H1 (cell line): ENCODE measurements around the gene UBE2E3. TPM values are rescaled to one million over a fixed set of nuclear protein-coding genes. Genes with fewer than 3 reads are reported as not detected.

Experiments used
- CTCF ChIA-PET: fragments of 300-600 bp; sonication (Branson Sonifier 250); formaldehyde crosslinking; loops from one replicate; lab custom pipeline; 2021; ENCODE audit not compliant: partially characterized antibody; lab: Charles Lee
- POLR2A ChIA-PET: fragments of 300-600 bp; sonication (Branson Sonifier 250); formaldehyde crosslinking; loops from one replicate; lab custom pipeline; 2021; ENCODE audit warnings: inconsistent platforms; ENCODE audit not compliant: partially characterized antibody; lab: Charles Lee
- DNase-seq, 2 experiments: peaks; one replicate each; pipeline versions ENCODE4 v3.0.0 to v3.0.0-alpha.2; 2010 to 2022; ENCODE audit warnings: low spot score in 2 of 2, low read depth in 1 of 2, mixed read lengths in 1 of 2
- FAIRE-seq: peaks from 2 replicates; lab custom pipeline; 2011; peaks lifted over from hg19 to GRCh38; lab: Jason Lieb, UNC
- H2AFZ ChIP-seq: 2 replicates; pipeline ENCODE4 v1.8.1; 2012; ENCODE audit warnings: low read length, inconsistent platforms
- H2AK5ac ChIP-seq: 2 replicates; pipeline ENCODE4 v1.6.1; 2013; ENCODE audit warnings: low read depth, low read length
- H2BK120ac ChIP-seq: replicated peaks from 2 replicates; pipeline ENCODE3; 2013; ENCODE audit warnings: low read depth, low read length, inconsistent platforms
- H2BK12ac ChIP-seq: 2 replicates; pipeline ENCODE4 v1.6.1; 2013; ENCODE audit warnings: low read depth, low read length
- H2BK15ac ChIP-seq: 2 replicates; pipeline ENCODE4 v1.6.1; 2013; ENCODE audit warnings: low read length
- H2BK20ac ChIP-seq: 2 replicates; pipeline ENCODE4 v1.6.1; 2013; ENCODE audit warnings: low read length
- H2BK5ac ChIP-seq: 2 replicates; pipeline ENCODE4 v1.6.1; 2013; ENCODE audit warnings: low read depth, low read length
- H3K14ac ChIP-seq: 2 replicates; pipeline ENCODE4 v1.6.1; 2013; ENCODE audit warnings: inconsistent platforms; ENCODE audit not compliant: insufficient read length
- H3K18ac ChIP-seq: 2 replicates; pipeline ENCODE4 v1.6.1; 2013; ENCODE audit warnings: low read length; ENCODE audit errors: extremely low read depth
- H3K23ac ChIP-seq: 2 replicates; pipeline ENCODE4 v1.6.1; 2013; ENCODE audit warnings: inconsistent platforms; ENCODE audit not compliant: insufficient read length
- H3K23me2 ChIP-seq: 2 replicates; pipeline ENCODE4 v1.6.1; 2013; ENCODE audit warnings: low read depth, low read length
- H3K27ac ChIP-seq: 2 replicates; pipeline ENCODE4 v1.6.1; 2011; ENCODE audit warnings: low read depth, low read length, inconsistent platforms
- H3K27me3 ChIP-seq, 4 experiments: replicated peaks in 1 of 4; 1 replicate in 1 of 4; 2 replicates in 3 of 4; pipeline versions ENCODE4 v1.6.1 to v1.8.1; 2011 to 2013; ENCODE audit warnings: low read length in 3 of 4, mild to moderate bottlenecking in 3 of 4, inconsistent platforms in 2 of 4, mixed read lengths in 2 of 4, moderate library complexity in 1 of 4; ENCODE audit not compliant: control insufficient read depth in 3 of 4, insufficient read depth in 3 of 4; ENCODE audit errors: extremely low read depth in 1 of 4
- H3K36me3 ChIP-seq, 4 experiments: 2 replicates each; pipeline versions ENCODE4 v1.6.1 to v1.8.1; 2011 to 2013; ENCODE audit warnings: mild to moderate bottlenecking in 4 of 4, low read length in 3 of 4, moderate library complexity in 2 of 4, control low read depth in 1 of 4, inconsistent platforms in 1 of 4; ENCODE audit not compliant: insufficient read depth in 4 of 4, control insufficient read depth in 2 of 4
- H3K4ac ChIP-seq: replicated peaks from 2 replicates; pipeline ENCODE3; 2013; ENCODE audit warnings: low read length, low read depth, mixed read lengths, inconsistent platforms; ENCODE audit not compliant: insufficient read length
- H3K4me1 ChIP-seq, 4 experiments: replicated peaks in 1 of 4; 1 replicate in 1 of 4; 2 replicates in 3 of 4; pipeline versions ENCODE4 v1.6.1 to v1.8.1; 2011 to 2013; ENCODE audit warnings: low read length in 3 of 4, inconsistent platforms in 2 of 4, mixed read lengths in 1 of 4; ENCODE audit not compliant: insufficient read depth in 4 of 4, control insufficient read depth in 3 of 4
- H3K4me2 ChIP-seq, 2 experiments: 2 replicates each; pipeline versions ENCODE4 v1.6.1 to v1.8.1; 2011 to 2013; ENCODE audit warnings: low read depth in 2 of 2, low read length in 2 of 2, control low read depth in 1 of 2, inconsistent platforms in 1 of 2, mild to moderate bottlenecking in 1 of 2; ENCODE audit not compliant: insufficient read depth in 1 of 2
- H3K4me3 ChIP-seq, 4 experiments: fragments of 200-600, 300-600 bp in 1 of 4; sonication (generic), shearing (Covaris generic), sonication (Bioruptor Twin) in 1 of 4; 2 replicates each; pipeline versions ENCODE4 v1.5.1 to v1.8.1; 2011 to 2016; ENCODE audit warnings: low read length in 4 of 4, low read depth in 3 of 4, control low read depth in 2 of 4, inconsistent platforms in 2 of 4, mild to moderate bottlenecking in 2 of 4, mixed read lengths in 1 of 4, moderate library complexity in 1 of 4; ENCODE audit not compliant: insufficient read depth in 2 of 4; ENCODE audit errors: extremely low read depth in 1 of 4
- H3K56ac ChIP-seq: replicated peaks from 2 replicates; pipeline ENCODE3; 2013; ENCODE audit warnings: low read depth, mild to moderate bottlenecking, mixed read lengths, low read length, inconsistent platforms; ENCODE audit not compliant: insufficient read length
- H3K79me1 ChIP-seq: 2 replicates; pipeline ENCODE4 v1.6.1; 2013; ENCODE audit warnings: low read depth, low read length, control low read depth
- H3K79me2 ChIP-seq, 2 experiments: 2 replicates each; pipeline versions ENCODE4 v1.6.1 to v1.8.1; 2012 to 2013; ENCODE audit warnings: low read length in 2 of 2, mild to moderate bottlenecking in 2 of 2, inconsistent platforms in 1 of 2; ENCODE audit not compliant: insufficient read depth in 2 of 2, control insufficient read depth in 1 of 2
- H3K9ac ChIP-seq, 4 experiments: replicated peaks in 1 of 4; 1 replicate in 1 of 4; 2 replicates in 3 of 4; pipeline versions ENCODE4 v1.6.1 to v1.8.1; 2011 to 2013; ENCODE audit warnings: low read depth in 3 of 4, low read length in 3 of 4, control low read depth in 2 of 4, mild to moderate bottlenecking in 2 of 4, moderate library complexity in 2 of 4, inconsistent platforms in 1 of 4; ENCODE audit errors: extremely low read depth in 1 of 4
- H3K9me3 ChIP-seq, 2 experiments: 2 replicates each; pipeline versions ENCODE4 v1.6.1 to v1.8.1; 2012 to 2013; ENCODE audit warnings: mild to moderate bottlenecking in 2 of 2, moderate library complexity in 2 of 2, control low read depth in 1 of 2, inconsistent platforms in 1 of 2, low read depth in 1 of 2, low read length in 1 of 2, mixed read lengths in 1 of 2; ENCODE audit not compliant: insufficient read depth in 2 of 2
- H4K20me1 ChIP-seq, 2 experiments: replicated peaks in 1 of 2; 2 replicates each; pipeline versions ENCODE3 to v1.8.1; 2011 to 2013; ENCODE audit warnings: inconsistent platforms in 2 of 2, low read length in 2 of 2, mild to moderate bottlenecking in 1 of 2; ENCODE audit not compliant: insufficient read depth in 2 of 2, control insufficient read depth in 1 of 2
- H4K5ac ChIP-seq: 2 replicates; pipeline ENCODE4 v1.6.1; 2013; ENCODE audit warnings: low read length, low read depth, mixed read lengths, inconsistent platforms; ENCODE audit not compliant: insufficient read length
- H4K8ac ChIP-seq: 2 replicates; pipeline ENCODE4 v1.8.0; 2013; ENCODE audit warnings: mild to moderate bottlenecking, moderate library complexity, low read length, inconsistent platforms; ENCODE audit not compliant: insufficient read depth; ENCODE audit errors: extremely low read depth
- H4K91ac ChIP-seq: replicated peaks from 2 replicates; pipeline ENCODE3; 2013; ENCODE audit warnings: low read length, mixed read lengths, inconsistent platforms; ENCODE audit not compliant: insufficient read length
- ATF3 ChIP-seq: IDR thresholded peaks from 2 replicates; pipeline ENCODE4 v1.6.1; 2011; ENCODE audit warnings: low read depth, mild to moderate bottlenecking, low read length; ENCODE audit not compliant: insufficient read depth
- EZH2 ChIP-seq: fragments of 200-600 bp; sonication (generic); IDR thresholded peaks from 2 replicates; pipeline ENCODE4 v1.7.1; 2012; ENCODE audit warnings: low read depth, mild to moderate bottlenecking, moderate library complexity, low read length, inconsistent platforms; ENCODE audit not compliant: severe bottlenecking
- HDAC6 ChIP-seq: IDR thresholded peaks from one replicate; pipeline ENCODE4 v1.7.1; 2012; ENCODE audit warnings: low read depth, mild to moderate bottlenecking, inconsistent platforms, low read length, moderate library complexity
- NANOG ChIP-seq: IDR thresholded peaks from 2 replicates; pipeline ENCODE4 v1.6.1; 2011; ENCODE audit warnings: low read length, low read depth, mild to moderate bottlenecking, inconsistent platforms; ENCODE audit not compliant: insufficient read depth, poor library complexity, severe bottlenecking
- SIRT6 ChIP-seq: IDR thresholded peaks from one replicate; pipeline ENCODE4 v1.7.1; 2012; ENCODE audit warnings: low read length, inconsistent platforms
- WGBS, 2 experiments: shearing (Covaris generic) in 1 of 2; methylation state at CpG; one replicate each; pipeline versions ENCODE4 v1.1.6 to v1.1.7; 2013 to 2015; ENCODE audit warnings: low lambda C conversion rate in 2 of 2, mixed read lengths in 2 of 2, inconsistent platforms in 1 of 2, low coverage in 1 of 2, missing lambda C conversion rate in 1 of 2; ENCODE audit not compliant: insufficient replicate concordance in 2 of 2, insufficient coverage in 1 of 2, insufficient read length in 1 of 2; ENCODE audit errors: extremely low coverage in 1 of 2, missing lambda C conversion rate in 1 of 2; 5-methylcytosine and 5-hydroxymethylcytosine counted together
- polyA plus RNA-seq, 7 experiments: library from polyadenylated mRNA; depleted of rRNA in 3 of 7; stranded (reverse) in 5 of 7; unstranded in 2 of 7; fragments of >200 nt in 5 of 7; fragments of 200-250 nt in 2 of 7; gene quantifications; 1 replicate in 5 of 7; 2 replicates in 1 of 7; 4 replicates in 1 of 7; pipeline versions ENCODE4 v1.2.1 to v1.2.3, GENCODE V29; 2011 to 2013; ENCODE audit warnings: missing spikeins in 2 of 7, mixed read lengths in 2 of 7
- total RNA-seq: library from RNA; stranded (reverse); fragmentation: NEBNext Ultra II Directional; extraction: Animal tissue kit (Norgen Biotek cat#: 25700); gene quantifications from 2 replicates; pipeline ENCODE4 v1.2.1, GENCODE V29; 2021

The UBE2E3 gene
- total and polyA plus RNA-seq, 2 of the 8 experiments (the other 6 are each of a cell fraction or from before 2014, with no cell fraction given): 106 to 132 TPM

- TF ChIP-seq ATF3 (no peak), HDAC6 (no peak), SIRT6 (no peak), EZH2 (no peak), NANOG (no peak)
- TF ChIP-seq, all 59 proteins: peak for 0
- no peaks in the 10 kb centered on the region; the same call in 1 of the 2 replicates for H3K79me1 ChIP-seq
- peaks cover 0 to 2% (median 0%) of the 10 kb centered on the region in 4 experiments; a peak in 2 of 7 replicates for H3K4me1 ChIP-seq
- H3K79me2 ChIP-seq: peaks cover 0 to 99% of the 10 kb centered on the region in 2 experiments; a peak in 3 of 4 replicates
- no peak overlapping the region for H3K9ac ChIP-seq
- DNase-seq (no peak), FAIRE-seq (no peak)
- CTCF ChIA-PET: interaction anchor here (0.9 to 2.6 kb wide), 4 partner anchors 8 to 13 kb away, joined by 3 to 14 read pairs (median 6); partner anchors contain the start of gene UBE2E3
- POLR2A ChIA-PET: interaction anchor here (0.5 to 3.3 kb wide), 3 partner anchors 12 to 706 kb away, joined by 3 to 17 read pairs (median 4); partner anchors contain the start of gene UBE2E3
- no peak overlapping the region for H2BK12ac ChIP-seq
- peaks cover 0 to 2% of the 10 kb centered on the region in 2 experiments for H4K20me1 ChIP-seq
- no peak overlapping the region for H4K5ac ChIP-seq
- H4K91ac ChIP-seq: no peak overlapping the region
- no peaks in the 10 kb centered on the region for H3K9me3 ChIP-seq
- H2BK20ac ChIP-seq: no peak overlapping the region
- no peak overlapping the region for H2BK120ac ChIP-seq
- no peak overlapping the region for H3K56ac ChIP-seq
- H3K27ac ChIP-seq: no peak overlapping the region
- no peak overlapping the region for H3K23ac ChIP-seq
- no peak overlapping the region for H4K8ac ChIP-seq
- 90% methylated on average over 2 of the region's 2 CpGs; no CpG with 5 or more reads in 1 of the 2 experiments for WGBS, 2 experiments
- no peak overlapping the region for H2BK5ac ChIP-seq
- H3K14ac ChIP-seq: no peak overlapping the region
- no peak overlapping the region for H2AFZ ChIP-seq
- H2BK15ac ChIP-seq: no peak overlapping the region
- no peaks in the 10 kb centered on the region for H3K27me3 ChIP-seq
- H3K4me3 ChIP-seq: no peak overlapping the region
- H2AK5ac ChIP-seq: no peak overlapping the region
- H3K4ac ChIP-seq: no peak overlapping the region
- no peak overlapping the region for H3K18ac ChIP-seq
- no peaks in the 10 kb centered on the region for H3K23me2 ChIP-seq
- H3K36me3 ChIP-seq: no peaks in the 10 kb centered on the region; a peak in 1 of 8 replicates
- no peak overlapping the region for H3K4me2 ChIP-seq
These were observed 12.6 kb downstream of the UBE2E3 start for GRCh38 chr2:180992994-180993393.
